ENCODE results near the gene USP11. TPM values are rescaled to one million over a fixed set of nuclear protein-coding genes. Genes with fewer than 3 reads are reported as not detected.

USP11 gene
- total RNA-seq, 1 experiment from 2014 or later, result 72.0 TPM

- TF ChIP-seq CTCF (IDR thresholded peaks at IDR 0.05; ENCODE audit: unreplicated experiment), result no peak
- Mint-ChIP-seq H3K9me3 (ENCODE audit: low read depth, unreplicated experiment) (no peaks in the 10 kb centered on the region), H3K27ac (ENCODE audit: unreplicated experiment) (no peak overlapping the region), H3K27me3 (ENCODE audit: unreplicated experiment) (no peaks in the 10 kb centered on the region), H3K4me1 (ENCODE audit: low read depth, unreplicated experiment) (peaks cover 9% of the 10 kb centered on the region), H3K4me3 (ENCODE audit: low read depth, unreplicated experiment) (no peak overlapping the region), H3K36me3 (ENCODE audit: insufficient read depth, unreplicated experiment) (peaks cover 21% of the 10 kb centered on the region)
- no peak for DNase-seq
- CTCF ChIA-PET, result no interaction called here
- no TSS peak for BruUV-seq (replicated peaks)
- intact Hi-C loops (cut with micrococcal nuclease; ENCODE audit: unreplicated experiment), result no loop called here
Observed at GRCh38 chrX:47239898-47240545, 7.2 kb downstream of the USP11 start.

DNA sequence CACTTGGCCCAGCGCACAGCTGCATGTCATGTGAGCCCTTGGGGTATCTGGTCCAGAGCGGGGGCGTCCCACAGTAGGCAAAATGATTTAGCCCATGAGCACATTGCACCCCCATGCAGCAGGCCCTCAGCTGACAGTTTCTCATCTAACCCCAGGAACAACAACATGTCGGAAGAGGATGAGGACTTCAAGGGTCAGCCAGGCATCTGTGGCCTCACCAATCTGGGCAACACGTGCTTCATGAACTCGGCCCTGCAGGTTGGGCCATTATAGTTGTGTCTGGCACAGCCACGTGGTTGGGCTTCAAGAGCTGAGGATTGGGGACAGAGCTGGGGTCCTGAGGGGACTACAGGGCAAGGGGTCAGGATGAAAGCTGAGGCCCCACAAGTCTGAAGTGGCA lies 7.8 kb downstream of the USP11 start:
- Mint-ChIP-seq H3K4me1 (ENCODE audit: low read depth, unreplicated experiment) (peaks cover 3% of the 10 kb centered on the region), H3K27me3 (ENCODE audit: unreplicated experiment) (no peaks in the 10 kb centered on the region)

GRCh38 chrX:47241201-47242011 lies 8.6 kb downstream of the USP11 start:
- H3K27me3 Mint-ChIP-seq (ENCODE audit: unreplicated experiment), result no peaks in the 10 kb centered on the region
- no peak overlapping the region for H3K4me3 Mint-ChIP-seq (ENCODE audit: low read depth, unreplicated experiment)
- no peak for DNase-seq
- CTCF ChIA-PET, result interaction anchor here (0.5 kb wide), 1 partner anchor 39 kb away, joined by 3 read pairs; no protein-coding TSS in a partner anchor
- no TSS peak for BruUV-seq (replicated peaks)
- no peaks in the 10 kb centered on the region for H3K9me3 Mint-ChIP-seq (ENCODE audit: low read depth, unreplicated experiment)
- intact Hi-C loops (cut with micrococcal nuclease; ENCODE audit: unreplicated experiment), result no loop called here
- TF ChIP-seq CTCF (IDR thresholded peaks at IDR 0.05; ENCODE audit: unreplicated experiment), result no peak
- peak overlapping the region; percentile 10 for H3K27ac Mint-ChIP-seq (ENCODE audit: unreplicated experiment)
- no peaks in the 10 kb centered on the region for H3K4me1 Mint-ChIP-seq (ENCODE audit: low read depth, unreplicated experiment)
- H3K36me3 Mint-ChIP-seq (ENCODE audit: insufficient read depth, unreplicated experiment), result peaks cover 19% of the 10 kb centered on the region

More for the DNA sequence above, 7.8 kb downstream of the USP11 start:
- Mint-ChIP-seq H3K4me3 (ENCODE audit: low read depth, unreplicated experiment) (no peak overlapping the region), H3K9me3 (ENCODE audit: low read depth, unreplicated experiment) (no peaks in the 10 kb centered on the region), H3K36me3 (ENCODE audit: insufficient read depth, unreplicated experiment) (peaks cover 17% of the 10 kb centered on the region), H3K27ac (ENCODE audit: unreplicated experiment) (peak overlapping the region; percentile 10)
- TF ChIP-seq CTCF (IDR thresholded peaks at IDR 0.05; ENCODE audit: unreplicated experiment), result no peak
- no TSS peak for BruUV-seq (replicated peaks)
- intact Hi-C loops (cut with micrococcal nuclease; ENCODE audit: unreplicated experiment), result no loop called here
- CTCF ChIA-PET, result interaction anchor here (0.5 kb wide), 1 partner anchor 40 kb away, joined by 3 read pairs; no protein-coding TSS in a partner anchor
- no peak for DNase-seq

DNA sequence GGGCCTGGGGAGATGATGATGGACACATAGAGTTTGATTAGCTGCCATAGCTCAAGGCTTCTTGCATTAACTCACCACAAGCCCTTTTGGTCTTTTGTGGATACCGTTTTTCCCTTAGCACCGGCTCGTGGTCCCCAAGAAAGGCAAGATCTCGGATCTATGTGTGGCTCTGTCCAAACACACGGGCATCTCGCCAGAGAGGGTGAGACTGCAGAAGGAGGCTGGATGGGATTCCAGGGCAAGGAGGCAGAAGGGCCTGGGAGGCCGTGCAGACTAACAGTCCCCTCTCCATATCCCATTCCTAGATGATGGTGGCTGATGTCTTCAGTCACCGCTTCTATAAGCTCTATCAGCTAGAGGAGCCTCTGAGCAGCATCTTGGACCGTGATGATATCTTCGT lies 9.5 kb downstream of the USP11 start:
- peaks cover 19% of the 10 kb centered on the region for H3K36me3 Mint-ChIP-seq (ENCODE audit: insufficient read depth, unreplicated experiment)
- H3K9me3 Mint-ChIP-seq (ENCODE audit: low read depth, unreplicated experiment), result no peaks in the 10 kb centered on the region
- no peaks in the 10 kb centered on the region for H3K27me3 Mint-ChIP-seq (ENCODE audit: unreplicated experiment)
- no peak for TF ChIP-seq CTCF (IDR thresholded peaks at IDR 0.05; ENCODE audit: unreplicated experiment)
- no TSS peak for BruUV-seq (replicated peaks)
- DNase-seq, result no peak
- H3K4me1 Mint-ChIP-seq (ENCODE audit: low read depth, unreplicated experiment), result no peaks in the 10 kb centered on the region
- H3K27ac Mint-ChIP-seq (ENCODE audit: unreplicated experiment), result no peak overlapping the region
- no peak overlapping the region for H3K4me3 Mint-ChIP-seq (ENCODE audit: low read depth, unreplicated experiment)
- intact Hi-C loops (cut with micrococcal nuclease; ENCODE audit: unreplicated experiment), result no loop called here
- CTCF ChIA-PET, result no interaction called here
